ENCODE data around the gene GPA33.

Gene GPA33

DNA sequence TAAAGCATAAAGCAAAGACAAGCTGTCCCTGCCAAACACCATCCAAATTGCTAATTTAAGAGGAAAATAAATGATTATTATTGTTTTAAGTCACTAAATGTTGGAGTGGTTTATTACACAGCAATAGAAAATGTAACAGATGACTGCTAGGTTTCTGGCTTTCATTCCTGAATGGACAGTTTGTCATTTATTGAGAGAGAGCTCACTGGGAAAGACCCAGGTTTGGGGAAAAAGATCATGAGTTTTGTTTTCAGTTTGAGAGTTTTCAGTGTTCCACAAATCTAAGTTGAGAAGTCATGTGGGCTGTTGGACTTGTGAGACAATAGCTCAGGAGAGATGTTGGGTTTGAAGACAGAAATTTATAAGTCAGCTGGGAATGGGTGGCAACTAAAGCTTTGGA is 5.4 kb downstream of the GPA33 start:
- no peak for DNase-seq

DNA sequence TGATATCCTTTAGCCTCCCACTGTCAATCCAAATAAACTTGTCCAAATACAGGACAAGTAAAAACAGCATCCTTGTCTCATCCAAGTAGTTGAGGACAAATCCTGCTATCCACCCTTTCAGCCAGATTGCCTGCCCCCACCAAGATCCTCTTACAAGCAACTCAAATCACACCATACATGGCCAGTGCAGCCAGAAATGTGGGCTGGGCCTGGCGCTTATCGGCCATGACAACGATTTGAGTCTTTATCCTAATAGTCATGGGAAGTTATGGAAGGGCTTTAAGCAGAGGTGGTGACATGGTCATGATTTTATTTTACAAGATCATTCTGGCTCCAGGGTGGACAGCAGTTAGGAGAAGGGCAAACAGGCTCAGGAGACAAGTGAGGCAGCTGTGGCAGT is 6.3 kb downstream of the GPA33 start:
- DNase-seq = no peak

GRCh38 chr1:167083066-167083665 is 7.0 kb downstream of the GPA33 start:
- DNase-seq = no peak

- no peak for DNase-seq
Observed at GRCh38 chr1:167082511-167083027, 7.6 kb downstream of the GPA33 start.

GRCh38 chr1:167081594-167082156 is 8.5 kb downstream of the GPA33 start:
- no peak for DNase-seq

GRCh38 chr1:167077868-167078210 is 12.3 kb downstream of the GPA33 start:
- no peak for DNase-seq

DNA sequence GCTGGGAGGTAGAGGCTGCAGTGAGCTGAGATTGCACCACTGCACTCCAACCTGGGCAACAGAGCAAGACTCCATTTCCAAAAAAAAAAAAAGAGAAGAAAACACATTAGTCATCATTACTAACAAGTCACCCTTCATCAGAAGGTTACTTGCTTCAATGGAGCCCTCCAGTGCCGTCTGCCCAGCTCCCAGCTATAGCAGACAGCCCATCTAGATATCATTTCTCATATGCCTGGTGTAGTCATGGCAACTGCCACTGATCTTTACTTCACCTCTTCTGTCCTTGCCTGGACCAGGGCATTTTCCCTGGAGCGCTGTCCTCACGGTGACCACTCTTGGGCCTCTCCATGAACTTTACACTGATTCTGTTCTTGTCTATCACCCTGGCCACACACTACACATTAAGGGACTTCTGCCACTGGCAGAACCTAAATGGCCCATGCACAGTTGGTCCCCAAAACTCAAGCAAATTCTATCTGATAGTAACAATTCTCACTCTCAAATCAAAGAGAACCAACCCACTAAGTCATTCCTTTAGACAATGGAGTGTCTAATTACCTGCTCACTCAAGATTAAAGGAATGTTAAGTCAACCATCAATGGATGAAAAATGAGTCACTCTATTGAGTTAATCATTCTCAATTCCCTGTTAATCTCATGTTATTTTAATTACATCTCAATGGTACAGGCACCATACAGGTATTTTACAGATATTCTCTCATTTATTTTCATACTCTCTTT is 12.9 kb downstream of the GPA33 start:
- no peak for DNase-seq

DNA sequence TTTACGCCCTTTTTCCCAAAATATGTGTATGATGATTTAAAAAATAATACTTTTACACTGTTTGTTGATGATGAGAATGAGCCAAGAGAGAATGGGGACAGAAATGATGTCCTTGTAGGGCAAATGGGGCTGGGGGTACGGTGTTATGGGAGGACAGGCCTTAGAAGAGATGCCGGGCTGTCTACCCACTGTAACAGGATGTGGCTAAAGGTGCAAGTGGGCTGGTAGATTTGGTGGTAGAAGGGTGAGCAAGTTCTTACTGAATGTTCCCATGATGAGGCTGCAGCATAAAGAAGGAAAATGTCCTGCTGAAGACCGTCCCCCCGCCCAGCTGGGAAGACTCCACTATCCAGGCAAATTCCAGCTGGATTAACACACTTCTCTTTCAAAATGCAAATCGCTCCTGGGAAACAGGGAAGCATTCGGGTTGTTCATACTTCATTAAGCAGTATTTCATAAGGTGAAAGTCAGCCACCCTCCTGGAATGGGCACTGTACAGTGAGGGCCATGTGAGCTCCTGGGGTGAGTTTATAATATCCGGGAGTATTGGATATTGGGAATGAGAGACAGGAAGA is 14.0 kb downstream of the GPA33 start:
- no peak for DNase-seq

GRCh38 chr1:167071286-167071685 is 18.9 kb downstream of the GPA33 start:
- no peak for DNase-seq

GRCh38 chr1:167068761-167069160 is 21.4 kb downstream of the GPA33 start:
- no peak for DNase-seq

GRCh38 chr1:167067904-167068303 is 22.3 kb downstream of the GPA33 start:
- DNase-seq = no peak

GRCh38 chr1:167066333-167067122 is 23.6 kb downstream of the GPA33 start:
- peak; percentile 85 for DNase-seq

- DNase-seq = no peak
Observed at GRCh38 chr1:167065471-167065870, 24.7 kb downstream of the GPA33 start.

DNA sequence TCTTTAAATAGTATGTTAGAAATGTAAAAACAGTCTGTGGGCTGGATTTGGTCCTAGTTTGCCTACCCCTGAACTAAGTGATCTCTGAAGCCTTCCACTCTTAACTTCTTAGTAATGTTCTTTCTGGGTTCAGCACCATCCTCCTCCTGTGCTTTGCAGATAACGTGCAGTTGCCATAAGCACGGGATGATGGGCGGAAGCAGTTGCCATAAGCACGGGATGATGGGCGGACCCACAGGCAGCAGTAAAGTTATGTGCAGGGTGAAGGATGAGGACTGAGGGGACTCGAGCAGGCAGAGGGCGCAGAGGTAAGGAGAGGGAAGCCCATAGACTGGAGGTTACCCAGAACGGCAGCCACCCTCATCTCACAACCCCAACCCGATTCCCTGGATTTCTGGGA is 25.6 kb downstream of the GPA33 start:
- DNase-seq = no peak

DNA sequence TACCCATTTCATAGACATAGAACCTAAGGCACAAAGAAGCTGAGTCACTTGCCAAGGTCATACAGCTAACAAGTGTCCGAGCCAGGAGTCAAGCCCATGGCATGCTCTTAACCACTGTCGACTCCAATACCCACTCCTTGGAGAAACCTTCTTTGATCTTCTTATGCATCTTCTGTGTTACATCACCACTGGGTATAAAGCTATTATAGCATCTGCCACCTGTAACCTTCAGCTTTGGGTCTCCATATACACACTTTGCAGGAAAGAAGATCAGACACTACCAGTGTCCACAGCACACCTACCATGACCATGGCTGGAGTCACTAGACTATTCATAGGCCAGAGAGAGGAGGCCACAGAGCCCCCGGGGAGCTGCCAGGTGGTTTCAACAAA is 29.1 kb downstream of the GPA33 start:
- no peak for DNase-seq

DNA sequence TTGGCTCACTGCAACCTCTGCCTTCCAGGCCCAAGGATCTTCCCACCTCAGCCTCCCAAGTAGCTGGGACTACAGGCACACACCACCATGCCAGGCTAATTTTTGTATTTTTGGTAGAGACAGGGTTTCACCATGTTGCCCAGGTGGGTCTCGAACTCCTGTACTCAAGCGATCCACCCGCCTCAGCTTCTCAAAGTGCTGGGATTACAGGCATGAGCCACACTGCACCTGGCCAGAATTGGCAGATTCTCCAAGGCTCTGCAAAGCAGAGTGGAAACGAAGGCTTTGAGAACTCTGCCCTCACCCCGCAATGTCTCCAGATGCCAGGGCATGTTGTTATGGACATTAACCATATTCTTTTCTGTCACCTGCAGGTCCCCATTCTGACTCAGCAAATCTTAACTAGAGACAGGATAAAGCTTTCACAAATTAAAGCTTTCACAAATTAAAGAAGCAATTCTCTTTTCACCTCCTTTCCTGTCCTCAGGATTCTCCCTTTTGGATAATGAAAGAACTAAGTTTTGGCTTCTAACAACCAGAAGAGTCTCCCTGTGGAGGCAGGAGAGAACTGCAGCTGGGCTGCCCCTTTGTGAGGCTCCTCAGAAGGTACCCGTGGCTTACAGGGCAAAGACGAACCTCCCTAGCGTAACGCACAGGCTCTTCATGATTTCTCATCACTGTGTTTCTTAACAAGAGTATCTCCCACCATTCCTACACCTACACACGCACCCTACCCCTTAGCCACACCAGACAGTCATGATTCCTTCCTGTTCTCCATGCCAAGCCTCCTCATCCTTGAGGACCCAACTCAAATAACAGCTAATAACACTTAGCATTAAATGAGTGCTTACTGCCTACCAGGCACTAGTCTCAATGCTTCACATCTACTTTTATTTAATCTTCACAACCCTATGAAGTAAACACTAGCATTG is 29.8 kb downstream of the GPA33 start:
- no peak for DNase-seq

GRCh38 chr1:167059809-167060107 is 30.4 kb downstream of the GPA33 start:
- no peak for DNase-seq

- peak; percentile 78 for DNase-seq
Observed at GRCh38 chr1:167059045-167059808, 30.9 kb downstream of the GPA33 start.

- no peak for DNase-seq
Observed at GRCh38 chr1:167057241-167057688, 32.9 kb downstream of the GPA33 start.

GRCh38 chr1:167056529-167057231 is 33.5 kb downstream of the GPA33 start:
- DNase-seq = no peak
